ENCODE results near the gene ZC3H18. TPM values are rescaled to one million over a fixed set of nuclear protein-coding genes. Genes with fewer than 3 reads are reported as not detected.

The ZC3H18 gene
- total and polyA plus RNA-seq, 10 of the 15 experiments (the other 5 are each of a cell fraction or from before 2014, with no cell fraction given), result 1.0 to 58.3 (median 22.4) TPM

- ChIA-PET CTCF (interaction anchor here (0.6 to 2.0 kb wide), 6 partner anchors 14 to 552 kb away, joined by 3 to 12 read pairs (median 4); partner anchors contain the start of gene ZNF778), POLR2A (interaction anchor here (1.0 to 2.0 kb wide), 5 partner anchors 16 to 40 kb away, joined by 3 to 15 read pairs (median 7); no protein-coding TSS in a partner anchor), SMC1A (ENCODE audit: uncharacterized antibody, unreplicated experiment) (interaction anchor here (0.8 to 1.0 kb wide), 3 partner anchors 8 to 35 kb away, joined by 3 read pairs; no protein-coding TSS in a partner anchor), RAD21 (ENCODE audit: unreplicated experiment) (interaction anchor here (0.6 to 1.0 kb wide), 2 partner anchors 14 to 321 kb away, joined by 3 read pairs; no protein-coding TSS in a partner anchor)
- peaks cover 29% of the 10 kb centered on the region for H3K79me2 ChIP-seq (ENCODE audit: control insufficient read depth, insufficient read depth, low read length)
- no peak overlapping the region for H3K4me3 ChIP-seq
- H3K9ac ChIP-seq (ENCODE audit: control insufficient read depth, insufficient read depth, low read length), result no peak overlapping the region
- in situ Hi-C loops (cut with MboI), result no loop called here
- no peak overlapping the region for H3K27ac ChIP-seq (ENCODE audit: control insufficient read depth, insufficient read depth)
- FAIRE-seq (no peak), DNase-seq (ENCODE audit: low read depth, low spot score) (no peak), ATAC-seq (no peak)
- no peaks in the 10 kb centered on the region for H3K9me3 ChIP-seq (replicated peaks; ENCODE audit: control insufficient read depth, insufficient read depth, low read length)
- 66% methylated on average over 2 of the region's 3 CpGs for WGBS (ENCODE audit: insufficient coverage, insufficient replicate concordance, low lambda C conversion rate, missing lambda C conversion rate)
- H4K20me1 ChIP-seq (ENCODE audit: control insufficient read depth, insufficient read depth), result no peaks in the 10 kb centered on the region
- no peak overlapping the region for H2AFZ ChIP-seq (ENCODE audit: control insufficient read depth, low read depth, low read length)
- intact Hi-C loops (cut with micrococcal nuclease; ENCODE audit: unreplicated experiment), result no loop called here
- H3K27me3 ChIP-seq (replicated peaks in 1 of 2; ENCODE audit: control insufficient read depth in 2 of 2, insufficient read depth in 2 of 2, low read length in 1 of 2), result no peaks in the 10 kb centered on the region
- no TSS peak for BruUV-seq (replicated peaks)
- H3K4me2 ChIP-seq (ENCODE audit: control insufficient read depth, insufficient read depth), result 0 out of 2 replicates have a peak overlapping the region, but pooled peaks have one; percentile 32
- peaks cover 6% of the 10 kb centered on the region; the same call in 1 of the 2 replicates for H3K4me1 ChIP-seq (ENCODE audit: control insufficient read depth, insufficient read depth, low read length)
- no peak for TF ChIP-seq IKZF2 (IDR thresholded peaks at IDR 0.05)
- no peak for TF ChIP-seq ETV6 (conservative IDR thresholded peaks at IDR 0.05 in 1 of 2, IDR thresholded peaks at IDR 0.05 in 1 of 2; ENCODE audit: borderline replicate concordance in 1 of 2, low read depth in 1 of 2)
- TF ChIP-seq ZZZ3 (IDR thresholded peaks at IDR 0.05; ENCODE audit: control insufficient read depth, insufficient read length, low read depth), result no peak
- no peak for TF ChIP-seq ESRRA (IDR thresholded peaks at IDR 0.05; ENCODE audit: low read length)
- no peak for TF ChIP-seq HDAC6 (IDR thresholded peaks at IDR 0.05; ENCODE audit: unreplicated experiment)
- TF ChIP-seq JUND (IDR thresholded peaks at IDR 0.05; ENCODE audit: low read depth, low read length), result no peak
- TF ChIP-seq EP300 (IDR thresholded peaks at IDR 0.05; ENCODE audit: borderline replicate concordance in 1 of 2, control insufficient read depth in 1 of 2, low read depth in 2 of 2, low read length in 2 of 2), result no peak
- no peak for TF ChIP-seq E4F1 (IDR thresholded peaks at IDR 0.05; ENCODE audit: borderline replicate concordance, partially characterized antibody)
- no peak for TF ChIP-seq GATAD2B (conservative IDR thresholded peaks at IDR 0.05; ENCODE audit: low read depth)
- TF ChIP-seq BMI1 (IDR thresholded peaks at IDR 0.05; ENCODE audit: borderline replicate concordance), result no peak
- TF ChIP-seq POLR2A (IDR thresholded peaks at IDR 0.05; ENCODE audit: low read depth, low read length), result no peak
- no peak for TF ChIP-seq CBFB (IDR thresholded peaks at IDR 0.05; ENCODE audit: low read depth)
- TF ChIP-seq MEF2A (IDR thresholded peaks at IDR 0.05; ENCODE audit: insufficient read depth, low read depth, low read length), result no peak
- H3K36me3 ChIP-seq (ENCODE audit: control insufficient read depth in 2 of 2, insufficient read depth in 2 of 2, low read length in 1 of 2), result no peaks in the 10 kb centered on the region
These were observed 95.4 kb downstream of the ZC3H18 start for GRCh38 chr16:88665570-88665969.

Measured in GM12878 (cell line).